ENCODE measurements around the gene IL26. TPM values are rescaled to one million over a fixed set of nuclear protein-coding genes. Genes with fewer than 3 reads are reported as not detected.

IL26 gene
- total and polyA plus RNA-seq, 12 donors: not detected

DNA sequence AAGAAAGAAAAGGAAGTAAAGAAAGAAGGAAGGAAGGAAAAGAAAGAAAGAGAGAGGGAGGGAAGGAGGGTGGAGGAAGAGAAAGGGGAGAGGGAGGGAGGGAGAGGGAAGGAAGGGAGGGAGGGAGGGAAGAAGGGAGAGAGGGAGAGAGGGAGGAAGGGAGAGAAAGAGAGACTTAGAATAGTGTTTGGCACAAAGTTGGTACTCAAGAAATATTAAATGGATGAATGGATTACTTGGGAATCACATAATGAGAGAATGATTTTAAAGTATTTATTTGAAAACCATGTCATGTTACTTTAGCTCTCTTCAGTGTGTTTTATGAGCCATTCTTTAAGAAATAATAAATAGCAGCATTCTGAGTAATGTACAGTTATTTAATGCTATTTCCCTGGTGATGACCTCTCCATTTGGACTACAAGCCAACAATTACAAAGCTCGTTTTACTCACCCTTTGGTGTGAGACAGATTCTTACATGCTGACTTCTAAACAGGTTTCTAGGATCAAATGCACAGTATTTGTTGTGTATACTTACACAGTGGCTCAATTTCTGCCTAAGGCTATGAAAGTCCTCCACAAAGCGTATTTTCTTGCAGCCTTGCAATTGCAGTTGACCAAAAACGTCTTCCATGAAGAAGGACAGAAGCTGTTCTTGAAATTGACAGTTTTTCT is 861 bp downstream of the IL26 start:
- intact Hi-C loops (cut with DNase I): loop anchor here in 1 of 2 donors (5.0 kb wide), 1 partner anchor 93 kb away; no protein-coding TSS in a partner anchor
- Histone ChIP-seq H3K9me3 (replicated peaks in 1 of 3) (no peaks in the 10 kb centered on the region), H3K4me1 (replicated peaks in 1 of 2) (no peaks in the 10 kb centered on the region), H3K27me3 (peaks cover 9% of the 10 kb centered on the region), H3K36me3 (replicated peaks in 1 of 2) (no peaks in the 10 kb centered on the region), H3K27ac (no peak overlapping the region), H3K4me3 (no peak overlapping the region)
- TF ChIP-seq, protein P1, sequence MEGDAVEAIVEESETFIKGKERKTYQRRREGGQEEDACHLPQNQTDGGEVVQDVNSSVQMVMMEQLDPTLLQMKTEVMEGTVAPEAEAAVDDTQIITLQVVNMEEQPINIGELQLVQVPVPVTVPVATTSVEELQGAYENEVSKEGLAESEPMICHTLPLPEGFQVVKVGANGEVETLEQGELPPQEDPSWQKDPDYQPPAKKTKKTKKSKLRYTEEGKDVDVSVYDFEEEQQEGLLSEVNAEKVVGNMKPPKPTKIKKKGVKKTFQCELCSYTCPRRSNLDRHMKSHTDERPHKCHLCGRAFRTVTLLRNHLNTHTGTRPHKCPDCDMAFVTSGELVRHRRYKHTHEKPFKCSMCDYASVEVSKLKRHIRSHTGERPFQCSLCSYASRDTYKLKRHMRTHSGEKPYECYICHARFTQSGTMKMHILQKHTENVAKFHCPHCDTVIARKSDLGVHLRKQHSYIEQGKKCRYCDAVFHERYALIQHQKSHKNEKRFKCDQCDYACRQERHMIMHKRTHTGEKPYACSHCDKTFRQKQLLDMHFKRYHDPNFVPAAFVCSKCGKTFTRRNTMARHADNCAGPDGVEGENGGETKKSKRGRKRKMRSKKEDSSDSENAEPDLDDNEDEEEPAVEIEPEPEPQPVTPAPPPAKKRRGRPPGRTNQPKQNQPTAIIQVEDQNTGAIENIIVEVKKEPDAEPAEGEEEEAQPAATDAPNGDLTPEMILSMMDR (IDR thresholded peaks at IDR 0.05): no peak
- TF ChIP-seq POLR2A (IDR thresholded peaks at IDR 0.05): no peak
- DNase-seq: no peak
- 53 to 67% (median 59%) methylated on average over 3 of the region's 3 CpGs for WGBS, 4 donors

DNA sequence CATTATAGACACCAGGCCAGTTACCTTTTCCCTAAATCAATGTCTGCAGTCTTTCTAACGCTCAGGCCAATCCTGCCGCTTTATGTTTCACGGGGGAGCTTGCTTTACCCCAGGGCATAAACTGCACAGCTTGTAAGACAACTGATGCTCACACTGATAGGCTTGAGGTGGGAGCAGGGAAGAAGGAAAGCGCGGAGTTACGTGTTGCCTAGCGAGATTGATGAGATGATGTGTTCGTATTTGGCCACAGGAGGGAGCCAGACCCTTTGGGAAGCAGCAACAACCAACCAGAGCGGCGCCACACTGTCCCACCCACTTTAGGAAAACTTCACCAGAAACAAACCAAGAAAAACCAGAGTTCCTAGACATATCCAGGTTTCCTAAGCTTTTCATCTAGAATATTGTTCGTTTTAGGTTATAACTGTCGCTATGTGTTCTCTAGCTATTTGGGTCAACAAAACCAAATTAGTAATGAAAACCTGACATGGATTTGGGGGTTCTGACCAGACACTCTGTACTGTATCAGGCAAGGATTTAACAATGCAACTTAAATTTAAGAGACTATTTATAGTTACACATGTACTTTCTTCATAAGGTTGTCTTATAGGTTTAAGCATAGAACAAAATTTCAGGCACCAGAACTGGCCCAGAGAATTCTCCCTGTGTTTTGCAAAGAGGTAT is 2.4 kb downstream of the IL26 start:
- Histone ChIP-seq H3K27me3 (peaks cover 12% of the 10 kb centered on the region), H3K36me3 (replicated peaks in 1 of 2) (no peaks in the 10 kb centered on the region), H3K4me1 (replicated peaks in 1 of 2) (no peaks in the 10 kb centered on the region), H3K9me3 (replicated peaks in 1 of 3) (peaks cover 0 to under 1% (median 0%) of the 10 kb centered on the region in 3 donors), H3K27ac (no peak overlapping the region), H3K4me3 (no peak overlapping the region)
- 1 to 3% (median 2%) methylated on average over 12 of the region's 12 CpGs for WGBS, 4 donors
- intact Hi-C loops (cut with DNase I): loop anchor here in 1 of 2 donors (5.0 kb wide), 1 partner anchor 94 kb away; no protein-coding TSS in a partner anchor
- TF ChIP-seq POLR2A (IDR thresholded peaks at IDR 0.05): no peak
- TF ChIP-seq, protein P1 (IDR thresholded peaks at IDR 0.05): peak; percentile 66 to 94 (median 88)
- peak; percentile 74 to 91 (median 85) for DNase-seq

GRCh38 chr12:68222326-68222725 is 3.3 kb downstream of the IL26 start:
- TF ChIP-seq POLR2A (IDR thresholded peaks at IDR 0.05): no peak
- TF ChIP-seq, protein P1 (IDR thresholded peaks at IDR 0.05): no peak
- DNase-seq: no peak
- 42 to 51% (median 50%) methylated on average over 6 of the region's 6 CpGs for WGBS, 4 donors
- Histone ChIP-seq H3K4me3 (no peak overlapping the region), H3K4me1 (replicated peaks in 1 of 2) (no peaks in the 10 kb centered on the region), H3K36me3 (replicated peaks in 1 of 2) (no peaks in the 10 kb centered on the region), H3K27me3 (peaks cover 20% of the 10 kb centered on the region), H3K27ac (no peak overlapping the region), H3K9me3 (replicated peaks in 1 of 3) (peaks cover 0 to 8% (median 0%) of the 10 kb centered on the region in 3 donors)
- intact Hi-C loops (cut with DNase I): loop anchor here in 1 of 2 donors (5.0 kb wide), 1 partner anchor 95 kb away; no protein-coding TSS in a partner anchor

DNA sequence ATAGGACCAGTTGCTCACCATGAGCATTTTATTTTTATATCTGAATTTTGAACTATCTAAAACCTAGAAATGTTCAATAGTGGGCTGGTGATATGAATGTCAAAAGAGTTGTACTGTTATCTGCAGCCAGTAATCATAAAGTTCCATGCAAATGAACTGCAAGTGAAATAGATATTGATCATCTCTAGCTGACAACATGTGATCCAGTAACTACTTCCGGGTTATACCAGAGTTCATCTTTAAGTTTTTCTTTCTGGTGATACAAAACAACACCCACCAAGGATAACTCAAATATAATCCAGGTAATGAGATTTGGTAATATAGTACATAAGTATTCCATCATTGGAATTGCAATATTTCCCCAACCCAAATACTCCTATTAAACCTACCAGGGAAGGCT is 4.1 kb downstream of the IL26 start:
- Histone ChIP-seq H3K27me3 (peaks cover 25% of the 10 kb centered on the region), H3K9me3 (replicated peaks in 1 of 3) (peaks cover 0 to 8% (median 0%) of the 10 kb centered on the region in 3 donors), H3K27ac (no peak overlapping the region), H3K4me1 (replicated peaks in 1 of 2) (no peaks in the 10 kb centered on the region), H3K36me3 (replicated peaks in 1 of 2) (no peaks in the 10 kb centered on the region), H3K4me3 (no peak overlapping the region)
- DNase-seq: no peak
- 73 to 89% (median 84%) methylated on average over 1 of the region's 1 CpG for WGBS, 4 donors
- intact Hi-C loops (cut with DNase I): loop anchor here in 1 of 2 donors (5.0 kb wide), 1 partner anchor 96 kb away; no protein-coding TSS in a partner anchor
- no peak for TF ChIP-seq POLR2A (IDR thresholded peaks at IDR 0.05)
- TF ChIP-seq, protein P1 (IDR thresholded peaks at IDR 0.05): no peak

Data from adrenal gland (tissue), 12 donors.